ENCODE measurements around the gene COG8.
"Not testable (repeated sequence)": the region's sequence is repeated elsewhere in the genome, so short reads cannot be mapped to it uniquely, and the experiment has no call there.

The COG8 gene

GRCh38 chr16:69339289-69340094 lies at the start of gene COG8, which contains the start of gene NIP7:
TSS of gene COG8 (minus strand) at chr16:69339564. CDS start at chr16:69339552, 12 bp downstream.
TSS of gene NIP7 (plus strand) at chr16:69339772. CDS start at chr16:69339830, 58 bp downstream.
- peak; percentile 86 for DNase-seq (ENCODE audit: low read depth)

- DNase-seq (ENCODE audit: low read depth) = no peak
Observed at GRCh38 chr16:69386596-69386995, 47.2 kb upstream of the COG8 start.

- DNase-seq (ENCODE audit: low read depth) = no peak
Observed at GRCh38 chr16:69384974-69385373, 45.6 kb upstream of the COG8 start.

- no peak for DNase-seq (ENCODE audit: low read depth)
Observed at GRCh38 chr16:69382421-69382820, 43.1 kb upstream of the COG8 start.

GRCh38 chr16:69381231-69381630 lies 41.9 kb upstream of the COG8 start:
- DNase-seq (ENCODE audit: low read depth) = no peak

GRCh38 chr16:69378760-69379159 lies 39.4 kb upstream of the COG8 start:
- no peak for DNase-seq (ENCODE audit: low read depth)

- no peak for DNase-seq (ENCODE audit: low read depth)
Observed at GRCh38 chr16:69378036-69378435, 38.7 kb upstream of the COG8 start.

- no peak for DNase-seq (ENCODE audit: low read depth)
Observed at GRCh38 chr16:69376393-69377059, 37.2 kb upstream of the COG8 start.

- DNase-seq (ENCODE audit: low read depth) = no peak
Observed at GRCh38 chr16:69373019-69373418, 33.7 kb upstream of the COG8 start.

- no peak for DNase-seq (ENCODE audit: low read depth)
Observed at GRCh38 chr16:69371564-69371963, 32.2 kb upstream of the COG8 start.

- DNase-seq (ENCODE audit: low read depth) = no peak
Observed at GRCh38 chr16:69368866-69369265, 29.5 kb upstream of the COG8 start.

- DNase-seq (ENCODE audit: low read depth) = no peak
Observed at GRCh38 chr16:69367980-69368379, 28.6 kb upstream of the COG8 start.

GRCh38 chr16:69366431-69366830 lies 27.1 kb upstream of the COG8 start:
- DNase-seq (ENCODE audit: low read depth) = no peak

- no peak for DNase-seq (ENCODE audit: low read depth)
Observed at GRCh38 chr16:69365901-69366300, 26.5 kb upstream of the COG8 start.

GRCh38 chr16:69364088-69364487 lies 24.7 kb upstream of the COG8 start:
- no peak for DNase-seq (ENCODE audit: low read depth)

- no peak for DNase-seq (ENCODE audit: low read depth)
Observed at GRCh38 chr16:69363281-69363717, 23.9 kb upstream of the COG8 start.

GRCh38 chr16:69360070-69360469 lies 20.7 kb upstream of the COG8 start:
- DNase-seq (ENCODE audit: low read depth) = not testable (repeated sequence)

- DNase-seq (ENCODE audit: low read depth) = no peak
Observed at GRCh38 chr16:69351309-69352027, 12.1 kb upstream of the COG8 start, which contains the start of gene TMED6. TSS of gene TMED6 (minus strand) at chr16:69351786. CDS start at chr16:69351753, 33 bp downstream.

- DNase-seq (ENCODE audit: low read depth) = no peak
Observed at GRCh38 chr16:69350536-69351133, 11.3 kb upstream of the COG8 start.

GRCh38 chr16:69349536-69349935 lies 10.2 kb upstream of the COG8 start:
- no peak for DNase-seq (ENCODE audit: low read depth)

- no peak for DNase-seq (ENCODE audit: low read depth)
Observed at GRCh38 chr16:69348222-69348621, 8.9 kb upstream of the COG8 start.

- no peak for DNase-seq (ENCODE audit: low read depth)
Observed at GRCh38 chr16:69346683-69347082, 7.3 kb upstream of the COG8 start.

Data from stimulated activated CD8-positive, alpha-beta memory T cell treated with anti-CD3 and anti-CD28 coated beads, Interleukin-4, amount 100 ng/mL, for 24 hours (primary cell).